NK-92 (cell line): ENCODE results near the gene RNF4.
"Not testable (repeated sequence)": the region's sequence is repeated elsewhere in the genome, so short reads cannot be mapped to it uniquely, and the experiment has no call there.

Source experiments
- DNase-seq: peaks from one replicate; lab custom pipeline; 2025; ENCODE audit not compliant: unreplicated experiment; lab: John Stamatoyannopoulos, UW

Gene RNF4

DNA sequence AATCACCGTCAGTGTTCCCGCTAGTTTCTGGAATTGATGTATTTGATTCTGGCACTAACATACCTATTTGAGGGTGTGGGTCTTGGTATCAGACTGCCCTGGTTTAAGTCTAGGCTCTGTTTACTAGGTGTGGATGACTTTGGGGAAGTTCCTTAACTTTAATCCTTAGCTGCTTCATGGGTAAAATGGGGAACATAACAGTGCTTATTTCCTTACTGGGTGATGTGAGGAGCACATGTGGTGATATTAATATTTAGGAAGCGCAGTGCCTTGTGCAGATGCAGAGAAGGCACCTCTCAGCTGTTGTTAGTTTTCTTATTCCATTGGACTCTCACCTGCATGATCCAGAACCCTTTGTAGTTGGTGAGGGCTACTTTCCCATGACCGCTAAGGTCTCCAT is 17.1 kb downstream of the RNF4 start:
- DNase-seq, result no peak

DNA sequence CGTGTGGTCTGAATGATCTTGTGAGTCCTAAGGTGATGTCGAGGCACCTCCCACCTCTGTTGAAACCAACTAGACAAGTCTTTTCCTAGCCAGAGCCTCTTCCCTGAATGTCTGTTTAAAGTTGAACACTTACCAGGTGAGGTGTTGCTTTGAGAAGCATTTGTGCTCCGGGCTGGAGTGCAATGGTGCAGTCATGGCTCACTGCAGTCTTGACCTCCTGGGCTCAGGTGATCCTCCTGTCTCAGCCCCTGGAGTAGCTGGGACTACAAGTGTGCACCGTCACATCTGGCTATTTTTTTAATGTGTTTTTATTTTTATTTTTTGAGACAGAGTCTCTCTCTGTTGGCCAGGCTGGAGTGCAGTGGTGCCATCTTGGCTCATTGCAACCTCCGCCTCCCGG is 18.1 kb downstream of the RNF4 start:
- no peak for DNase-seq

DNA sequence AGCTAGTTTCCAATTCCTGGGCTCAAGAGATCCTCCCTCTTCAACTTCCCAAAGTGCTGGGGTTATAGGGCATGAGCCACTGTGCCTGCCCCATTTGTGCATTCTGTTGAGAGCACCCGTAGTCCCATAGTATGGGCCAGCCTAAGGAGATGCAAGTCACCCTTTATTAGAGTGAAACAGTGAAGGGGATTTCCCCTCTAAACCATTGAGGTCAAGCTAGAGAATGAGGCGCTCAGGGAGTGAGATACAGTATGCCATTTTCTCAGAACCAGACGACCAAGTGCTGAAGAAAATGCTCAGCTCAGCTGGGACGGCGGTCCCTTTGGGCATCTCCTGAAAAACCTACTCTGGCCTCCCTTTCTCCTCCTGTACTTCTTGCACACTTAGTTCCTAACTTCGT is 18.7 kb downstream of the RNF4 start:
- DNase-seq, result no peak

DNA sequence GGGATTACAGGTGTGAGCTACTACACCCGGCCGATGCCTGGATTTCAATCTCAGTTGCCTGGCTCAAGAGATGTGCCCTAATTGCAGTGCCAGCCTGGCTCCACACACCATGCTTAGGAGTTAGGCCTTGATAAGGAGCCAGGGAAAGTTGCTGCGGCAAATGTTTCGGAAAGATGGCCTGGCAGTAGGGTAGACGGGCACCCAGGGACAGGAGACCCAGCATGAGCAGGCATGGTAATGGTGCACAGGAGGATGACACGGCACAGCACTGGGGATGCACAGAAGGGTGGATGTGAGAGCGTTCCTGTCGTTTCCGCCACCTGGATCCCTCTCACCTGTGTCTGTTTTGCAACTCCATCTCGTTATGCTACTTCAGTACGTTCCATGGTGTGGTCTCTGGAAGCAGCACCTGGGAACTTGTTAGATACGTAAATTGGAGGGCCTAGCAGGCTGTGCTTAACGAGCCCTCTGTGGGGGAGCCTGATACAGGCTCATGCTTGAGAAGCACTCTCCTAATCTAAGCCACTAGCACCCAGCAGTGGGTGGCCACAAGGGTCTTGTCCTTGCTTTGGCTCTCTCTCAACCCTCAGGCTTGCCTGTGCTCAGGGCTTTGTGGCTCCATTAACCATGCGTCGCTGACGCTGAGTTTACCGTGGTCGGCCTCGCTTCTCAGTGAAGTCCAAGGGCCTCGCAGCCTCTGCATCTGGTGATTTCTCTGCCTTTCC is 20.3 kb downstream of the RNF4 start:
- no peak for DNase-seq

DNA sequence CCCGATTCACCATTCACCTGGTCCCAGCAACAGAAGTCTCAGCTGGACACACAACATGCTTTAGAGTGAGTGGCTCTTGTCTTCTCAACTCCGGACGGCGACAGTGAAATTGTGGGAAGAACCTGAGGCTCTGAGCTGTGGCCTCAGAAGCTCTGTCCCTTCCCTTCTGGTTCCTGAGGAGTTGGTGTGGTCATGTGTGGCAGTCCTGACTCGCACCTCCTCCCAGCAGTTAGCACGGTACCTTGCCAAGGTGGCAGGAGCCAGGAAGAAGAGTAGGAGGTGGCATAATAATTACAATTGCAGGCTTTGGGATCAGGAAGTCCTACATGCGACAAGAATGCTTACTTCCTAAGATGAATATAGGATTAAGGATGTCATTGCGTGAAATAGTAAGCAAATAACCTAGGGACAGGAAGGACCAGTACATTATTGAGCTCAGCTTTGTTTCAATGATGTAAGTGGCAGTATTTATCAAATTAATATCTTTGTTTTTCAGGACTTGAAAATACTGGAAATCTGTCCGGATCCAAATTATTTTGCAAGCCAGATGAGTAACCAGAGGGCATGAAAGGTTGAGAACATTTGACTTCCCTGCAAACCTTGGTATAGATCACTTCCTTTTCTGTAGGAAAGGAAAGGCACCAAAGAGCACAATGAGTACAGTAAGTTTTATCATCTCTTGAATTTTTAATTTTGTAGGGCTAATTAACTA is 21.1 kb downstream of the RNF4 start:
- no peak for DNase-seq

DNA sequence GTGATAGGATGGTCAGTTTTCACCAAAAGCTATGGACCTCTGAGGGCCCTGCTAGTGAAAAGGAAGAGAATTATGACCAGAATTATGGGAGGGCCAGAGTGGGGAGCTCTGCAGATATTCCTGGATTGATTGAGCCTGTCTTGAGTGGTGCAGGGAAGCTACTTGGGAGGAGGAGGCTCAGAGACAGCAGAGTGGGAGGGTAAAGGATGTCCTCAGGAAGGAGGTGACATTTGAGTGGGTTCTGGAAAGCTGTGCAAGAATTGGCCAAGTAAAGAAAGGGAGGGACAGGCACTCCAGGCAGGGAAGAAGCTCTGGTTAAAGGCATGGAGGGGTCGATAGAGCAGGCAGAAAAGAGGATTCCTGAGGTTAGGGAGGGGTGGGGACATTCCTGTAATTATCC is 24.1 kb downstream of the RNF4 start:
- DNase-seq, result no peak

DNA sequence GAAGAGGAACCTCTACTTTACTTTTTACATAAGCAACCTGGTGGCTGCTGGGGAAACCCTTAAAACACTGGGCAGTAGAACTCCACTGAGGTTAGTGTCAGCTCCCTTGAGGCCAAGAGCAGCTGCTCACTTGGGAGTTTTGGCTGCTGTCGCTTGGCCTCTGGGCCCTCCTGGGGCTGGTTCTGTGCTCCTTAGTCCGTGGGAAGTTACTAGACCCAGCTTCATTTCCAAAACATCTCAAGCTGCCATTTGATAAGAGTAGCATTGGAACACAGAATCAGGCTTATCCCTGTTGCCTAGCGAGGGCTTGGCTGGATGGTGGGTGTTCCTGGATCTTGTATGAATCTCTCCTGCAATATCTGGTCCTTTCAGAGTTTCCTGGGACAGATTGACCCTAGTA is 26.1 kb downstream of the RNF4 start:
- DNase-seq, result no peak

DNA sequence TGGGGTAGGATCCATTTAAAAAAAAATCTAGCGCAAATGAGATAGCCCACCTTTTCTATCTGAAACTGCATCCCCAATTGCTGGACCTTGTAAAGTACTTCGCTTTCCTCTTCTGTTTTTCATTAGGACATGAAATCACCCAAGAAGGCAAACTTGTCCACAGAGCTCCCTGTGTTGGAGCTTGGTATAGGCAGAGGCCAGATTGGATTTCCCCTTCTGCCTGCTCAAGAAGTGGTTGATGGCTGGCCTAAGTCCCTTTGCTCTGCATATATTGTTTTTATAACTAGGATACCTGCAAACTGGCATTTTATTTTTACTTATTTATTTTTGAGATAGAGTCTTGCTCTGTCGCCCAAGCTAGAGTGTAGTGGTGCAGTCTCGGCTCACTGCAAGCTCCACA is 28.4 kb downstream of the RNF4 start:
- DNase-seq, result no peak

DNA sequence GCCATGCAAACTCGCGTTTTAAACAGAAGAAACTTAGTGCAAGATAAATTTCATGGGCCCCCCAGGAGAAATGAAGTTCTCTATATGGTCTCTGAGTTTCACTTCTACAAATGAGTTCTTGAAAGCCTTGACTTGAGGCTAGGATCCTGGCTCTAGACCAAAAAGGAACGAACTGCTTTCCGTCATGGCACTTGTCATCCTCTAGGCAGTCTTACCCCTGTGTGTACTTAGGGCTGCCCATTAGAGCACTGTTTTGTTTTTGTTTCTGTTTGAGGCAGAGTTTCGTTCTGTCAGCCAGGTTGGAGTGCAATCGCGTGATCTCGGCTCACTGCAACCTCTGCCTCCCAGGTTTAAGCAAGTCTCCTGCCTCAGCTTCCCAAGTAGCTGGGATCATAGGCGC is 29.0 kb downstream of the RNF4 start:
- no peak for DNase-seq

DNA sequence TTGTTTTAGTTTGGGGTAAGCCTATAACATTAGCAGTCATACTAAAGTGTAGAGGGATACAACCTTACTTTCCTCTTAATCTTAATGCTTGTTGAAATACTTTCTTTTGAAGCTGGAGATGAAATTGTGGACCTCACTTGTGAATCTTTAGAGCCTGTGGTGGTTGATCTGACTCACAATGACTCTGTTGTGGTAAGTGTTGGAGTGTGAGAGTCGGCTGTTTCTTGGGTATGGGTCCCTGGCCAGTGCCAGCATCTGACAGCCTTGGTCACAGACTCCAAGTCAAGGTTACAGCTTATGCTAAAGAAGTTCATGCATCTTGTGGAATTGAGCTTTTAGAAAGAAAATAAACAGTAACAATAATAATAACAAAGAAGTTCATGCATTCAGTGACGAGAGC is 31.6 kb downstream of the RNF4 start:
- DNase-seq, result no peak

DNA sequence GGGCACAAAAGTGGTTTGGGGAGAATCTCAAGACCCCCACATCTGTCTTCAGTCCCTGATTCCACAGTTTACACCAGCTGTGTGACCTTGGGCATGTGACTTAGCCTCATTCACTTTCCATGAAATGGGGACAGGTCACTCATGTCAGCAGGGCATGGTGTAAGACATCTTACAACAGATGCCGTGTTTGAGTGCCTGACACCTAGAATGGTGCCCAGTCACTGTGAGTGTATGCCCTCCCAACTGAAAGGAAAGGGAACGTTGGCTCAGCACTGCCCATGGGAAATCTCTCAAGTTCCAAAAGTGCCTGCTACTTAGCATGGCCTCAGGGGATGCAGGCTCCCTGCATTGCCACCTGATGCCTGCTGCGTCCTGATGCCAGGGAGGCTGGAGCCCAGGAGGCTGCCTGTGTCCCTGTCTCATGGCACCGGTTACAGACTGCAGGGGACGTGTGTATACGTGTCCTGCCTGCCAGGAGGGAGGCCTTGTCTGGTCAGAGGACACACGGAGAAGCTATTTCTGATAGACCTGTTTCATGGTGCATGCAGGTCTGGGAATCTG is 32.2 kb downstream of the RNF4 start:
- no peak for DNase-seq

DNA sequence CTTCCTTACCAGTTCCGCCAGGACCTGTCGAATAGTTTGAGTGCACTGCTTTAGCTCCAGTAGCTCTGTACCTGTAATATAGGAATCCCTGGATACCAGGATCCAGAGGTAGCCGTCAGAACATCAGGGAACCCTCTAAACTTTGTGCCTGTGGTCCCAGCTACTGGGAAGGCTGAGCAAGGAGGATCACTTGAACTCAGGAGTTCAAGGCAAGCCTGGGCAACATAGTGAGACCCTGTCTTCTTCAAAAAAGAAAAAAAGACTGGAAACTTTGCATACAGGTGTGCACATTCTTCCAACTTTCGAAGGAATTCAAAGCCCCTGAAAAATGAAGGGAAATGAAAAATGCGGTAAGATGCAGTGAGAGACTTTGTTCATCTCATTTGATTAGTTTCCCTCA is 34.9 kb downstream of the RNF4 start:
- DNase-seq, result no peak

DNA sequence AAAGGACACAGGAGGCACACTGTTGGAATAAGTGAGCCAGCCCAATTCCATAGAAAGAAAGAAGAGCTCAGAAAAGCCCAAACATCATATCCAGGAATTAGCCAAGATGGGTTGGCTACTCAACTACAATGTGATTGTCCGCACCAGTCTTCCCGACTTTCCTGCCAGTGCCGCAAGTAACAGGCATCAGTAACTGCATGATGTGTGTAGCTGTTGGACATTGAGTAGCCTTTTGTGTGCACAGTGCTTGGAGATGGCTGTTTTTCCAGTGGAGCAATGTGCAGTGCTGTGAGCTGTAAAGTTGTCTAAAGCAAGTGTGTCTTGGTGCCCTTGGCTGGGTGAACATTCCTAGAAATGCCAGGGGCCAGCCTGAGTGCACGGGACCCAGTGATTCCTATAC is 38.4 kb downstream of the RNF4 start:
- no peak for DNase-seq

DNA sequence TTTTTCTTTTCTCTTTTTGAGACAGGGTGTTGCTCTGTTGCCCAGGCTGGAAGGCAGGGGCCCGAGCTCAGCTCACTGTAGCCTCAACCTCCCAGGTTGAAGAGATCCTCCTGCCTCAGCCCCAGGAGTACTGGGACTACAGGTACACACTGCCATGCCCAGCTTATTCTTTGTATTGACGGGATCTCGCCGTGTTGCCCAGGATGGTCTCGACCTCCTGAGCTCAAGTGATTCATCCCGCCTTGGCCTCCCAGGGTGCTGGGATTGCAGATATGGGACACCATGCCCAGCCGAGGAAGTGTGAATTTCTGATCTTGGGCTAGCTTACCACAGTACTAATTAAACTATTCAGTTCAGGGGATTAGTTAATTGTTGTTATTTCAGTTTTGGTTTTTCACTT is 38.9 kb downstream of the RNF4 start:
- no peak for DNase-seq

DNA sequence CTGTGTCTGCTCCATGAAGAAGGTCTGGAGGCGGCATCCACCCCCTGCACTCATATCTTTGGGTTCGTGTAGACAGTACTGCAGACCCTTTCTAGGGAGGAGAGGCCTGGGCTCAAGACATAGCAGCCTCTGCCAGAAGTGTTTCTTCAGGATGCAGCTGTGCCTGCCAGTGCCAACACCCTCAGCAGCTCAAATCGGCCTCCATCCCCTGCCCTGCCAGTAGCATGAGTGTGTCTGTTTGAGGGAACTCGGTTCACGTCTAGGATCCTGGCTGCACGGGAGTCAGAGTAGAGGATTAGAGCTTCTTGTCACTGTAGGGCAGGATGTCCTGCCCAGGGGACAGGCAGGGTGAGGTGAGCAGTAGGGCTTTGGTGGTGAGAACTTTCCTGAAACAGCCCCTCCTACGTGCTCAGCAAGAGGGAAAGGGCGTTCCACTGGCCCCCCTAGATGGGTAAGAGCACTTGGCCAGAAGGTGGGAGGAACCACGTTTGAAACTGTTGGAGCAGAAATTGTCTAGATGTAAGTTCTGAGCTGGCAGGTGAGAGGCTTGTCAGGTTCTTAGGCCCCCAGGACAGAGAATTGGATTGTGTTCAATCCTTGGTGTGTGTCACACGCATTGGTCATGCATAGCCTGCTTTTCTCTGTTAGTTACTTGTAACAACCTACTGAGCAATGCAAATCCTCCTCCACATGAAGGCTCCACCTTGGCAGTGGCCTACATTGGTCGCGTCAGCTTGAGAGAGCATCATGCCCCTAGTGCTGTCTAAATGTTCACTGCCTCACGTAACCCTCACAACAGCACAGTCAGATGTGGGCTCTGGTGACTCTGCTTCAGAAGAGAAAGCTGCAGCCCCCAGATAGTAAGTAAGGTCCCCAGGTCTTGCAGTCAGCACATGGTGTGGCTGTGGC is 41.7 kb downstream of the RNF4 start:
- DNase-seq, result no peak

DNA sequence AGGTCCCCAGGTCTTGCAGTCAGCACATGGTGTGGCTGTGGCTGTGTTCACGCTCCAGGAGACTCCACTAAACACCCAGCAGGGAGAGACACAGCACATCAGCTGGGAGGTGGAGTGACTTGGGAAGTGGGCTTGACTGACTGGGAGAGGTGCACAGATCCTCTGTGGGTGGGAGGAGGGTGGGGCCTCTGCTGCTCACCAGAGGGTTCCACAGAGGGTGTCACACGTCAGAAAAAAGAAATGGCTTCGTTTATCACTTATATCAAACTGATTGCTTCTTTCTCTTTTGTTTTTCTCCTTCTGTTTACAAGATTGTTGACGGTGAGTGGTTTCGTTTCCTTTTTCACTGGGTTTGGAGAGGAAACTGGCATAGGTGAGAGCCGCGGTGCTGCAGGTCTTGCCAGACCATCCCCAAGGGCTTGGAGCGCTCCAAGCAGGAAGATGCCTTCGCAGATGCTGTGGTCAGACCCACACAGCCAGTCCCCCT is 42.8 kb downstream of the RNF4 start:
- no peak for DNase-seq

DNA sequence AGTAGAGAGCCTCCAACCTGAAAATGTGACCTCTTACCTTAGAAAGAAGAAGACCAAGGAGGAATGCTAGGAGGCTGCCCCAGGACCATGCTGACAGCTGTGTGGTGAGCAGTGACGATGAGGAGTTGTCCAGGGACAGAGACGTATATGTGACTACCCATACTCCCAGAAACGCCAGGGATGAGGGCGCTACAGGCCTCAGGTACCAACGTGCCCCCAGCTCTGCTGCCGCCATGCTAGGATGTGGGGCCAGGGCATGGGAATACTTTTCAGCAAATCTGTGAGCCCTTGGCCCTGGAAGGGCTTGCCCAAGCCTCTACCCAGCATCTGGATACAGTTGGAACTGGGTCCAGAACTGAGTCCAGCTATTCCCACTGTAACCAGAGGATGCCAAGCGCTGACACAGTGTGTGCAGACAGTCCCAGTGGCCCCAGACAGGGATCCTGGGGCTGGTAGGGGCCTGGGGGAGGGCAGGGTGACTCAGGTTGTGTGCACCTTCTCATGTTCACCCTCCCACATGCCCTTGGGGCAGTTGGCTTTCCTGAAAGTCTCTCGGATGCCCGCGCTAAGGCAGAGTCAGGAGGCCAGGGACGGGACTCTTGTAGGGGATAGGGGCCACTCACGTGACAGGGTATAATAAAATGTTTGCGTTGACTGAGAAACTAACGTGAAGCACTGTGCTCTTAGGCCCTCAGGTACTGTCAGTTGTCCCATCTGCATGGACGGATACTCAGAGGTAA is 43.7 kb downstream of the RNF4 start:
- no peak for DNase-seq

DNA sequence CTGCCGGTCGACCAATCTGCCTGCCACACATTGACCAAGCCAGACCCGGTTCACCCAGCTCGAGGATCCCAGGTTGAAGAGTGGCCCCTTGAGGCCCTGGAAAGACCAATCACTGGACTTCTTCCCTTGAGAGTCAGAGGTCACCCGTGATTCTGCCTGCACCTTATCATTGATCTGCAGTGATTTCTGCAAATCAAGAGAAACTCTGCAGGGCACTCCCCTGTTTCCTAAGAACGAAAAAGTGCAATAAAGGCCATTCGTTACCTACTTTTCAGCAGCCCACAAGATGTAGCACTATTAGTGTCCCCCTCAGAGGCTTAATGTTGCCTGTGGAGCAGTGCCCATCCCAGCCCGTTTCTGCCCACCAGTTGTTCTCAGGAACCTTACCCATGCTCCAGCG is 45.3 kb downstream of the RNF4 start:
- DNase-seq, result not testable (repeated sequence)

DNA sequence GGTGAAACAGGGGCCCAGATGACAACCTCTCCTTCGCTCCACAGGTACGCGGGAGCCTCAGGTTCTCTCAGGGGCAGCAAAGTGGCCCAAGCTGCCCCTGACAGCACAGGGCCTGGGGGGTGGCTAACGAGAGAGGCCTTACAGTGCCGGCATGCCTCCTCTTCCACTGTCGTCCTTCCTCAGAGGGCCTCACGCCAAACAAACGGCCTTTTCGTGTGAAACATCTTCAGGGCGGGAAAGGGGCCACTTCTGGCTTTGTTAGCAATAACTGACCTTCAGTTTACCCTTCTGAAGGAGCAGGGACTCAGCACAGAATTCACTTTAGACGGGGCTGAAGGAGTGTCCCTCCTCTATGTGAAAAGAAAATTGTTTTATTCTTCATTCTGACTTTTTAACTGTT is 46.0 kb downstream of the RNF4 start:
- not testable (repeated sequence) for DNase-seq

DNA sequence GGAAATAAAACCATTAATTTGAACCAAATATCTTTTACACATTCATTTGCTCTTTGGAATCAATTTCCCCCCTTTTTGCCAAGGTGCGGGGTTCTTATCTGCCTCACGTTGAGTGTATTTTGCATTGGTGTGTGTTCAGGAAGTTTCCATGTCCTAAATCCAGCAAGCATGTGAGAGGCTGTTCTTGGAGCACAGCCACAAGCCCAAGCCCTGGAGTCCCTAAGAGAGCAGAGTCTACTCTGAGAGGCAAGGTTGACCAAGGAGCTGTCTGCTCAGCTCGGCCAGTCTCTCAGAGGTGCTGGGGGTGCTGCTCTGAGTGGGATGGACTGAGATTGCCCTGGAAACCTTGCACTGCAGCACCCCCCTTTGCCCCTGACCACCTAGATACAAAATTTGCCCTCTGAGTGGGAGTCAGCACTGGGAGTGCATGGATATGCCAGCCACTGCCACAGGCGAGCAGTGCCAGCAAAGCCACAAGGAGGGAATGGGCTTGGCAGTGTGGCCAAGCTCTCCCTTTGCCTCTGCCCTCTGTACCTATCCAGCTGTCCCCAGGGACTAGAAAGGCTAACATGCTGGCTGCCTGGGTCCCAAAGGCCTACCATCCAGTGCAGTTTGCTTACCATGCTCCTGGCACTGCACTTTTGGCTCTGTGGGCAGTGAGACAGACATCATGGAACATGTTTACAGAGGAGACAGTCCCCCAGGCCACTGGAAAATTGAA is 47.1 kb downstream of the RNF4 start:
- no peak for DNase-seq
